GM12864 (cell line): ENCODE results near the gene TMEM258.
A peak's percentile ranks its signal among the peaks of the same experiment; 100 is the strongest.

Experiments
- DNase-seq: peaks from one replicate; pipeline ENCODE4 v3.0.0-alpha.2; 2011; ENCODE audit warnings: low read depth
- H3K4me3 ChIP-seq: 2 replicates; pipeline ENCODE4 v1.5.1; 2011; ENCODE audit warnings: mild to moderate bottlenecking, low read depth, low read length, control low read depth
- CTCF ChIP-seq: IDR thresholded peaks from 2 replicates; pipeline ENCODE4 v1.5.1; 2011; ENCODE audit warnings: low read depth, mild to moderate bottlenecking, moderate library complexity, low read length, control low read depth, inconsistent platforms; ENCODE audit errors: missing control alignments

TMEM258 gene

GRCh38 chr11:61795459-61795858, 3.1 kb upstream of the TMEM258 start:
- no peak for TF ChIP-seq CTCF
- H3K4me3 ChIP-seq, result no peak overlapping the region
- DNase-seq, result no peak

- H3K4me3 ChIP-seq, result no peak overlapping the region; the same call in 1 of the 2 replicates
- TF ChIP-seq CTCF, result no peak
- no peak for DNase-seq
These were observed 2.2 kb upstream of the TMEM258 start for GRCh38 chr11:61794579-61794978.

- DNase-seq, result no peak
- H3K4me3 ChIP-seq, result peak overlapping the region; percentile 86
- no peak for TF ChIP-seq CTCF
These were observed 1.4 kb upstream of the TMEM258 start for GRCh38 chr11:61793829-61794204.

- peak overlapping the region; percentile 86 for H3K4me3 ChIP-seq
- no peak for DNase-seq
- TF ChIP-seq CTCF, result no peak
These were observed 857 bp upstream of the TMEM258 start for GRCh38 chr11:61793083-61793828.

GRCh38 chr11:61791737-61792309, 576 bp downstream of the TMEM258 start:
- peak overlapping the region; percentile 86 for H3K4me3 ChIP-seq
- no peak for DNase-seq
- no peak for TF ChIP-seq CTCF

GRCh38 chr11:61787928-61788491, 4.4 kb downstream of the TMEM258 start:
- DNase-seq, result no peak
- H3K4me3 ChIP-seq, result no peak overlapping the region
- TF ChIP-seq CTCF, result peak; percentile 36

GRCh38 chr11:61785837-61786402, 6.5 kb downstream of the TMEM258 start:
- no peak for DNase-seq
- TF ChIP-seq CTCF, result no peak
- no peak overlapping the region for H3K4me3 ChIP-seq
